RKO (cell line): ENCODE measurements around the gene CNTNAP2.
A peak's percentile ranks its signal among the peaks of the same experiment; 100 is the strongest.

Source experiments
- DNase-seq: peaks from one replicate; pipeline ENCODE4 v3.0.0-alpha.2; 2016; ENCODE audit warnings: low spot score

Gene CNTNAP2

GRCh38 chr7:148105853-148106252, 1989.3 kb downstream of the CNTNAP2 start:
- no peak for DNase-seq

- DNase-seq: no peak
Measured at GRCh38 chr7:148107443-148108127, 1991.0 kb downstream of the CNTNAP2 start.

GRCh38 chr7:148108381-148108780, 1991.8 kb downstream of the CNTNAP2 start:
- no peak for DNase-seq

- DNase-seq: peak; percentile 8
Measured at GRCh38 chr7:148110097-148110868, 1993.7 kb downstream of the CNTNAP2 start.

GRCh38 chr7:148114804-148115203, 1998.2 kb downstream of the CNTNAP2 start:
- DNase-seq: no peak

GRCh38 chr7:148115308-148115707, 1998.7 kb downstream of the CNTNAP2 start:
- no peak for DNase-seq

GRCh38 chr7:148116195-148116594, 1999.6 kb downstream of the CNTNAP2 start:
- DNase-seq: no peak

- DNase-seq: no peak
Measured at GRCh38 chr7:148116829-148117403, 2000.3 kb downstream of the CNTNAP2 start.

GRCh38 chr7:148118371-148118770, 2001.8 kb downstream of the CNTNAP2 start:
- DNase-seq: no peak

GRCh38 chr7:148121401-148121800, 2004.8 kb downstream of the CNTNAP2 start:
- DNase-seq: no peak

GRCh38 chr7:148121847-148122246, 2005.2 kb downstream of the CNTNAP2 start:
- no peak for DNase-seq

- no peak for DNase-seq
Measured at GRCh38 chr7:148124477-148124876, 2007.9 kb downstream of the CNTNAP2 start.

GRCh38 chr7:148127374-148127773, 2010.8 kb downstream of the CNTNAP2 start:
- no peak for DNase-seq

- no peak for DNase-seq
Measured at GRCh38 chr7:148129023-148129422, 2012.4 kb downstream of the CNTNAP2 start.

- DNase-seq: no peak
Measured at GRCh38 chr7:148135116-148135515, 2018.5 kb downstream of the CNTNAP2 start.

GRCh38 chr7:148135997-148136396, 2019.4 kb downstream of the CNTNAP2 start:
- no peak for DNase-seq

GRCh38 chr7:148142660-148143248, 2026.2 kb downstream of the CNTNAP2 start:
- DNase-seq: peak; percentile 67

- no peak for DNase-seq
Measured at GRCh38 chr7:148144827-148145226, 2028.2 kb downstream of the CNTNAP2 start.

- no peak for DNase-seq
Measured at GRCh38 chr7:148146346-148146745, 2029.7 kb downstream of the CNTNAP2 start.

GRCh38 chr7:148147438-148147837, 2030.8 kb downstream of the CNTNAP2 start:
- DNase-seq: no peak

GRCh38 chr7:148148456-148148855, 2031.9 kb downstream of the CNTNAP2 start:
- DNase-seq: no peak

- no peak for DNase-seq
Measured at GRCh38 chr7:148149730-148150129, 2033.1 kb downstream of the CNTNAP2 start.

- DNase-seq: peak; percentile 35
Measured at GRCh38 chr7:148151778-148152177, 2035.2 kb downstream of the CNTNAP2 start.
